GM12873 (cell line): ENCODE results near the gene ENOX2.

Experiments
- CTCF ChIP-seq: IDR thresholded peaks from 2 replicates; pipeline ENCODE4 v1.5.1; 2012; ENCODE audit warnings: low read depth, mild to moderate bottlenecking, moderate library complexity, low read length, control low read depth; ENCODE audit not compliant: insufficient read depth; ENCODE audit errors: missing control alignments

ENOX2 gene

GRCh38 chrX:130688360-130688759 is 214.6 kb downstream of the ENOX2 start:
- TF ChIP-seq CTCF, result no peak

- TF ChIP-seq CTCF, result no peak
Measured at GRCh38 chrX:130682990-130683389, 220.0 kb downstream of the ENOX2 start.

- TF ChIP-seq CTCF, result no peak
Measured at GRCh38 chrX:130680164-130681035, 222.6 kb downstream of the ENOX2 start.

- TF ChIP-seq CTCF, result no peak
Measured at GRCh38 chrX:130676861-130677260, 226.1 kb downstream of the ENOX2 start.

GRCh38 chrX:130672214-130672613 is 230.8 kb downstream of the ENOX2 start:
- TF ChIP-seq CTCF, result no peak

- TF ChIP-seq CTCF, result no peak
Measured at GRCh38 chrX:130669233-130669632, 233.8 kb downstream of the ENOX2 start.

GRCh38 chrX:130665263-130665662 is 237.7 kb downstream of the ENOX2 start:
- no peak for TF ChIP-seq CTCF
